GM19463 (cell line): Measurements from ENCODE around the gene RAB1A.

Experiments
- ATAC-seq: cut with Tn5 transposase; IDR thresholded peaks from one replicate; pipeline ENCODE4 v1.9.1; 2021; ENCODE audit warnings: mild to moderate bottlenecking, moderate library complexity; ENCODE audit not compliant: unreplicated experiment

Gene RAB1A

GRCh38 chr2:65097844-65098243 lies 32.1 kb downstream of the RAB1A start:
- ATAC-seq = no peak

DNA sequence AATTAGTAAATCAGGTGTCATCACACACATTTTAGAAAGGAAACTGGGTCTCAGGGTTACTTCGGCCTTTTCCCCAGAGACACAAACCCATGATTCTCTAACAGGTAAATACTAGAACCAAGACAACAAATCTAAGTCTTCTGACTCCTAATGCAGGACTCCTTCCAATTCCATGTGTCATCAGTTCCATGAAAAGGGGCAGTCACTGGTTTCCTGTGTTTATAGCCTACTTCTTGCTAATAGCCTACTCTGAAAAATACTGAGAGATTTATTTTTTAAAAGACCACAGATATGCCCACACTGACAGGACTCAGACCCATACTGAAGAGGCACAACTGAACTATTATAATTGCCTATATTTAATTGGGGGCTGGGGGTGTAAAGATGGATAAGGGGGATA lies 33.0 kb downstream of the RAB1A start:
- no peak for ATAC-seq

DNA sequence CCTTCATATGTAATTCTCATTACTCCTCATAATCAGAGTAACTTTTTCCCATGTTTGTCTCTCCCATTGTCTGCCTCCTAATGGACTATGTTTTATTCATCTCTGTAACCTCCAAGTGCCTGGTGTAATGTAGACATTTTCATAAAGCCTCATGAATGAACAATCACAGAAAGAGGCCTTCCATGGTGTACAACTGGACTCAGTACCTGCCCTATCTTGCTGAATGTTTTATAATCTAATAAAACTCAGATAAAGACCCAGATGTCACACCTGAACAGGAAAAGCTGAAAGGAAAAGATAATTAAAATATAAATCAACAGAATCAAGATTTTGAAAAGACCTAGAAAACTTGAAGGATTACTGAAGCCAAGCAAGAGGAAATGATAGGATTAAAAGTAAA lies 36.7 kb downstream of the RAB1A start:
- no peak for ATAC-seq

DNA sequence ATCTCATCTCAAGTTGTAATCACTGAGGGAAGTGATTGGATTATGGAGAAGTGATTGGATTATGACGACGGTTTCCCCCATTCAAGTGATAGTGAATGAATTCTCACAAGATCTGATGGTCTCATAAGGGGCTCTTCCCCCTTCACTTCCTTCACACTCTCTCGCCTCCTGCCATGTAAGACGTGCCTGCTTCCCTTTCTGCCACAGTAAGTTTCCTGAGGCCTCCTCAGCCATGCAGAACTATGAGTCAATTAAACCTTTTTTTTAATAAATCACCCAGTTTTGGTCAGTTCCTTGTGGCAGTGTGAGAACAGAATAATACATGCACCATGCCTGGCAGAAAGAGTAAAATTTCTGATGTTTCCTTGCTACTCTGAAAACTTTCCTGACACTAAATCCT lies 37.1 kb downstream of the RAB1A start:
- ATAC-seq = no peak

DNA sequence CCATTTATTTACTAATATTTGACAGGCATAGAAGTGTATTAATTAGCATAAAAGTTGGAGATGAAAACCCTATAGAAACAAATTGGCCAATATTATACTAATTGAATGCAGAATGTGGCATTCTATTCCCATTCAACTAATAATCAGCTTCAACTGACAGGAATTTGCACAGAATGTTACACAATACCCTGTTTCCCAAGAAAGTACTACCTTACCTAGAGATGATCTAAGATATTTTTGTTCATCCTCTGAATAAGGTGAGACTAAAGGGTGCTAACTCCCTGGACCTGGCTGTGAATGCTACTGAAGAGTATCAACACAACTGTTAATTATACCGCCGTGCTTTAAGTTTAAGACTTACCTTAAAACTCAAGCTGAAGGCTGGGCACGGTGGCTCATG lies 44.8 kb downstream of the RAB1A start:
- no peak for ATAC-seq

- no peak for ATAC-seq
These were observed 48.6 kb downstream of the RAB1A start for GRCh38 chr2:65081232-65081685.

DNA sequence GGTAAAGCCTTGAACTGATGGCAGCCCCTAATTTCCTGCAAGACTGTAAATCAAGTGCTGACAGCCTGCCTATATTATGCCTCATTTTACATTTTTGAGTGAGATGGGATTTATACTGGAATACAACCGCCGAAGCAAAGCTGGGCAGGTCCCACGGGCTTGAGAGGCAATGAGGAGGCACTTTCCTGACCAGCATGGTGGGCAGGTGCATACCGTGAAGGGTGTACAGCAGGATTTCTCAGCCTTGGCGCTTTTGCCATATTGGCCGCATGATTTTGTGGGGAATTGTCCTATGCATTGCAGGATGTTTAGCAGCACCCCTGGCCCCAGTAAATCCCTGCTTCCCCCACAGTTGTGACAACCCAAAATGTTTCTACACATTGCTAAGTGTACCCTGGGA lies 50.9 kb downstream of the RAB1A start:
- no peak for ATAC-seq

DNA sequence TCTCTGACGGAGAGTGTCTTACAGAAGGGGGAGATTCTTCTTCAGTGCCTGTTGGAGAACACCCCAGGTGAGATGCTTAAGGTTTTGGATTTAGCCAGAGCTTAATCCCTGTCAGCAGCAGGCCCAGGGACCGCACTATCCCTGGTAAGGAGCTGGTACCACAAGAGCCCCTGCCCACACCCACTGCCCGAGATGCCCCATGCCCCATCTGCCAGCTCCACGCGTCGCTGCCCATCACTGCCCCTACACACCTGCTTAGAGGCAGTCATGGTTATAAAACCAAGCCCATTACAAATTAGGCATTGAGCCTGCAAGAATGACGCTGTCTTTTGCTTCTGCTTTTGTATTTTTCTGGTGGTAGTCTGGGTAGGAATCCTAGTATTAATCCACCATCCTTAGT lies 52.0 kb downstream of the RAB1A start:
- no peak for ATAC-seq

DNA sequence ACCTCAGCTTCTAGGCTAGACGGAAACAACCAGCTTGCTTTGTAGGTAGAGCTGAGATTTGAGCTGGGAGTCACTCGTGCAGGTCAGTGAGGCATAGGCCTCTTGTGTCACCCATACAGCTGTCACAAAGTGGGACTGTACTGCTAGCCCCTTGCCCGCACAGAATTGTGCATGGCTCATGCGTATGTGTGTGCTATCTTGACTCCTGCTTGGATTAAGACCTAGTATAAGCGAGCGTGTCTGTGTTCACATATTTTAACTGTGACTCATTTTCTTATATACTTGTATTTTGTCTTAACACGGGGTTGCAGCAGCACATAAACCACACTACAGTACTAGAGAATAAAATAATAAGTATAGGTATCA lies 53.6 kb downstream of the RAB1A start:
- no peak for ATAC-seq

- ATAC-seq = no peak
These were observed 54.1 kb downstream of the RAB1A start for GRCh38 chr2:65075605-65076344.

DNA sequence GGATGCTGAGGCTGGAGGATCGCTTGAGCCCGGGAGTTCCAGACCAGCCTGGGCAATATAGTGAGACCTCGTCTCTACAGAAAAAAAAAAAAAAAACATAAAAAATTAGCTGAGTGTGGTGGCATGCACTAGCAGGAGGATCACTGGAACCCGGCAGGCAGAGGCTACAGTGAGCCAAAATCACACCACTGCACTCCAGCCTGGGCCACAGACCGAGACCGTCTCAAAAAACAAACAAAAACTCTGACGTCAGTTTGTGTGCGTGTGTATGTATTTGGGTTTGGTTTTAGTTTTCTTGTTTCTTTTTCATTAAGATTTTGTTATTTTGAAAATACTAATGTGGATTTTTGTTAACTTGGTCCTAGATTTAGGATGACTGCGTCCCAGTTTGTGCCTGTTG lies 54.7 kb downstream of the RAB1A start:
- ATAC-seq = no peak

- no peak for ATAC-seq
These were observed 55.9 kb downstream of the RAB1A start for GRCh38 chr2:65073879-65074565.

- peak; percentile 49 for ATAC-seq
These were observed 57.5 kb downstream of the RAB1A start for GRCh38 chr2:65072181-65072970.

GRCh38 chr2:65071499-65072180 lies 58.3 kb downstream of the RAB1A start:
- ATAC-seq = no peak

DNA sequence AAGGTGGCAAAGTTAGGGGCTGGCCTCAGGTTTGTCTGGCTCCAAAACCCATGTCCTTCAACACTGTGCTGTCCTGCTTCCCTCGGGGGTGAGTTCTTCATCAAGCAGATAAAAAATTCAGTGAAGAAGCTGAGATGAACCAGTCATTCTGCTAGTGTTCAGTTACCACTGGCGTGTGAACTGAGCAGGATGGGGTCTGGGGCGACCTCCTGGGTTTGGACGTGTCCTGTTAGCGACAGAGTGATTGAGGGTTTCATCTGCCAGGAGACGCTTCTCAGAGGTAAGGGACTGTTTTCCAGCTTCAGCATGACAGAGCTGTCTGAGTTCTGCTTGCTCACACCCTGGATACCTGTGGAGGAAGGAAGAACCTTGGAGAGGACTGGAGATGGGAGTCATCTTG lies 59.0 kb downstream of the RAB1A start:
- no peak for ATAC-seq

DNA sequence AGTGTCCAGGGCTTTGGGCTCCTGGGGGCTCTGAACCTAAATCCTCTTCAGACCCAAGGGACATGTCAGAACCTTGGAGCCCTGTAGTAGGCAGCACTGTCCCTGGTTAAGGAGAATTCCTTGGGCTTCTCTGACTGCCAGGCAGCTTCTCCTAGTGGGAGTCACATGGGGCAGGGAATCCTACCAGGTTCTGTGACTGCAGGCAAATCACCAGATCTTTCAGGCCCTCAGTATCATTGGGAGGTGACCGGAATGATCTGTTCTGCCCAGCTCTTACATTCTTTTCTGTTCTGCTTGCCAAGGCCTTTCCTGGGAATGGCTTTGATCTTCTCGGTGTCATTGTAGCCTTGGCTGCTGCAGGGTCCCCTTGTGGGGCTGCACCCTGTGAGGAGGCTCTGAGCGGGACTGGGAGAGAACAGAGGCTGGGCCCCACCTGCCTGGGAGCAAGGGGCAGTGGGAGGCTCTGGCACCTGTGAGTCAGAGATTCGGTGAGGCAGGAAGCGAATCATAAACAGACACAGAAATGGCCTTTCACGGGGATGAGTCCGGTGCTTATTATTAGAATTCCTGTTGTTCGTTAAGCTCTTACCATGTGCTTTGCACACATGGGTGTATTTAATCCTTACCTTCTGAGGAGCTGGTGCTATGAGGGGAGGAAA lies 59.6 kb downstream of the RAB1A start:
- ATAC-seq = no peak

- no peak for ATAC-seq
These were observed 60.5 kb downstream of the RAB1A start for GRCh38 chr2:65069439-65069824.

DNA sequence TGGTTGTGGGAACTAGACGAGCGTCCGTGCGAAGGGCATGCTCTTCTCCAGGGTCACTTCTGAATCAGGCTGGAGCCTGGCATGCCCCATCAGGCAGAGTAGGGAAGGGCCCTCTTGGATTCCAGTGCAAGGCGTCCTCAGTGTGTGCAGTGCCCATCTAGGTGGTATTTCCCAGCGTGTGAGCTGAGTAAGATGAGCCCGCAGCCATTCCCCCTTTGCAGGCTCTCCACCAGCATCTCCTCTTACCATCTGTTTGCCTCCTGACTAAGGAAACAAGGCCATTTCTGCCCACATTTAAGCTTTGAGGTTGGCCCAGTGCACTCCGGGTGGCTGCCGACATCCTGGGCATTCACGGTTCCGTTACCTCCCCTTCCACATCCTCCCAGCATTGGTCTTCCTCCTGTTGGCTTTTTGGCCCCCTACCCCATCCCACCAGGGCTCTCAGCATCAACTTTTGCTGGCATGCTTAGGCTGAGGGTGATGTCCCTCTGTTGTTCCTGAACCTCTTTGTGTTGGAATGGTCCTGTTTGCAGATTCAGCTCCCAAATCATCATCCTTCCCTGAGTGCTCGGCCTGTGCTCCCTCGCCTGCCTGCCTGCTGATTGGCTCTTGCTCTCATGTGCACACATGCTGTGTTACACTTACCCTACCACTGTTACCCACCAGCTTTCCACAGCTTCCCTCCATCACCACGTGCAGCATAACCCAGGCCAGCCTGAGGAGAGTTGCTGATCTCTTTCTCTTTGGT lies 61.9 kb downstream of the RAB1A start:
- ATAC-seq = no peak

DNA sequence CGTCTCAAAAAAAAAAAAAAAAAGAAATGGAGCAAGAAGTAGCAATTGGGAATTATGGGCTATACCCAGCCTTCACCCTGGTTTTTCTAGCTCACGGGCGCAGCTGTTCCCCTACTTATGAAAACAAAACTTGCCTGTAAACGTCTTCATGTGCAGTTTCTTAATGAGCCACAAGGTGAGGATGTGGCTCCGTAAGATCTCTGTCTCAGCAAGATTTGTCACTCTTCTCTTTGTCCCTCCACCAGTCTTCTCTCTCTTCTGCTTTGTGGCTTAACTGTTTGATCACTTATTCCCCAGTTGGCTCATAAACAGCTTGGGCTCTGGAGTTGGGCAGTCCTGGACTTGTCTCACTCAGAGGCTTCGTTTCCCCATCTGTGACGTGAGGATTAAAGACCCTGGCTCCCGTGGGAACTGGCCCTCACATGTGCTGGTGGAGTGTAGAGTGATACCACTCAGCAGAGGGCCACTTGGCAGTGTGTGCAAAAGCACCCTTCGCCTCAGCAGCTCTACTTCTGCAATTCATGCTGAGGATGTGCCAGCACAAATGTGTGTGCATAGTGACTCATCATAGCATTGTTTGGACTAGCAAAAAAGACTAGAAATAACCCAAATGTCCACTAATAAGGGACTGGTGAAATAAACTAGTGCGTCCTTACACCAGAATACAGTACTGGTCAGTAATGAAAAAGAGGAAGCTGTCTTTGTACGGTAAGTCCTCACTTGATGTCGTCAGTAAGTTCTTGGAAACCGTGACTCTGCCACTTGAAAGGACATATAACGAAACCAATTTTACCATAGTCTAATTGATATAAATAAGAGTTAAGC lies 65.0 kb downstream of the RAB1A start:
- ATAC-seq = peak; percentile 78
